GM19467 (cell line): ENCODE measurements around the gene LHPP.

Experiments
- ATAC-seq: cut with Tn5 transposase; IDR thresholded peaks from one replicate; pipeline ENCODE4 v1.9.1; 2021; ENCODE audit warnings: mild to moderate bottlenecking, moderate library complexity; ENCODE audit not compliant: unreplicated experiment

The LHPP gene

DNA sequence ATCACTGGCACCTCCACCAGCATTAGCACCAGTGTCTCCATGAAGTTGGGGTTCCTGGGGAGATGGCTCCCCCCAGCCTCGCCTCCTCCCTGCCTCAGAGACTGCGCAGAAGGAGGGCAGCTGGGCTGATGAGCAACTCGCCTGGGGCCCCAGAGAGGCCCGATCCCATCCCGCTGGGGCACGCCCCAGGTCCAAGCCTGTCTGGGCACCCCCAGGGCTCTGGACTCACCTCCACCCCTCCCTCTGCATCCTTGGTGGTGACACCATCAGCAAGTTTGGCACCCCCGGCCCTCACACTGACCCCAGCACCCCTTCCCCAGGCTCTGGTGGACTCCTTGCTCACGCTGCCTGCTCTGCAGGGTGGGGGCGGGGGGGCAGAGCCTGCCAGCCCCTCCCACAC, 89.5 kb downstream of the LHPP start:
- ATAC-seq: no peak

DNA sequence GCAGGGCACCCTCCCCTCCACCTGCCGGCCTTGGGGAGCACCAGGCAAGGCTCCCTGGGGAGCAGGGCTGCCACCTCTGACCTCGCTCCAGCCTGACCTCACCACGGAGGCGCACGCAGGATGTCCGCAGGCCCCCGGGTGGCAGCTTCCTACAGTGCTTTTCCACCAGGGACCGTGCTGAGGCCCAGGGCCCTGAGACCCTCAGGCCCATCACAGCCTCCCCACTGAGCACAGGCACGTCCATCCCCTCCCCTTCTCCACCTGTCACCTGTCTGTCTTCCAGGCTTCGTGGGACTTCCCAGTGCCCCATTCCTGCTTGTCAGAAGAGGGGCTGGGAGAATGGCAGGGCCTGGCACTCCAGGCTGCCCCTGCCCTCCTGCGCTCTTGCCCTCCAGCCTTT, 90.1 kb downstream of the LHPP start:
- no peak for ATAC-seq

DNA sequence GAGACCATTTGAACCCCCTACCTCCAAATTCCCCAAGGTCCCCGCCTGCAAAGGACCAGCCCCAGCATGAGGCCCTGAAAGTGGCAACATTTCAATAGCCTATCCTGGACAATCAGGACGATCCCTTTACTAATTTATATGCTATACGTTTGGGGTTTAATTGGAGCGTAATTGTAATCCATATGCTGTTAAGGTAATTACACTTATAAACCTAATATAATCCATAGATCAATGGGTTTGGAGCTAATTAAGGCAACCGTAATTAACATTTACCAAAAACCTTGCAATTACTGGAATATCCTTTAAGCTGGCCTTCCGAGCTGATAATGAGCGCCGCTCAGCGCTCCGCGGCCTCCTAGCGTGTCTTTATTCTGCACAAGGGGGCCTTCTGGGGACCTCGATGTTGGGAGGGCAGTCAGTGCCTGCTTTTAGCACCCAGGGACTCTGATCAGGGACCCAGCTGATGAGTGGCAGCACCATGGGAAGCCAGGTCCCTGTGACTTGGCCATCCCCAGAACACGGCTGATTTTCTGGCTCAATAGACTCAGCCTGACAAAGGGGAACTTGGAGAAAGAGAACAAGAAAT, 91.2 kb downstream of the LHPP start:
- ATAC-seq: no peak

DNA sequence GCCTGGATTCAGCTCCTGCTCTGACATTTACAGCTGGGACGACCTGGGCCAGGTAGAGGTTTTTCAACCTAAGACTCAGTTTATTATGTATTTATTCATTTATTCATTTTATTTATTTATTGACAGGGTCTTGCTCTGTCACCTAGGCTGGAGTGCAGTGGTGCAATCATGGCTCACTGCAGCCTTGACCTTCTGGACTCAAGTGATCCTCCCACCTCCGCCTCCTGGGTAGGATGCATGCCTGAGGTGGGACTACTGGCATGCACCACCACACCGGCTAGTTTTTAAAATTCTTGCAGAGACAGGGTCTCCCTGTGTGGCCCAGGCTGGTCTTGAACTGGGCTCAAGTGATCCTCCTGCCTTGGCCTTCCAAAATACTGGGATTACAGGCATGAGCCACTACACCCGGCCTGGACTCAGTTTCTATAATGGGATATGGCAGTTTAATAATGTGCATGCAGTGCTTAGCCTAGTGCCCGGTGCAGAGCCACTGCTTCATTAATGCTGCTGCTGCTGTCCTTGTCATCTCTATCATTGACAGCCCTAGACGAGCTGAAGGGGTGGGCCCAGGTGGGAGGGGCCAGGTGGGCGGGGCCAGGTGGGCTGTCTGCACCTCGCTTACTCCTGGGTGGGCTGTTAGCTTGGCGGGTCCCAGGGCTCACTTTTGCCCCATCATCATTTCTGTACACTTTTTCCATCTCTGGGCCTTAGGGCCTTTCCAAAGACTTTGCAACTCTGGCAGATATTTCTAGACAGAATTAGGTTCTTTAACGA, 92.6 kb downstream of the LHPP start:
- ATAC-seq: no peak

DNA sequence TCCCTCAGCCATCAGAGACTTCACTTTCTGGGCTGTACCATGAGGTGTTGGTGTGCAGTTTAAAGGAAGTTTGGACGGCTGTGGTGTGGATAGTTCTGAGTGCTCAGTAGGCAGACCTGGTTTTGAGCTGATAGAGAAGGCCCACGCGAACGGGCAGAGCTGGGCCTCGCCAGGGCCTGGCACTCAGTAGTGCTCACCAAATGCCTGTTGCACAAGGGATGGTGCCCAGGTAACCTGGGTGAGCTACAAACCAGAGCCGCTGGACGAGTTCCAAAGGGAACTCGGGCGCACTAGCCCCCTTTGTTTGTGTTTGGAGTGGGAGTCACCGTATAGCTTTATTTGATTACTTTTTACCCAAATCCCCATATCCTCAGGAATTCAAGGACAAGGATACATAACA, 95.5 kb downstream of the LHPP start:
- no peak for ATAC-seq

DNA sequence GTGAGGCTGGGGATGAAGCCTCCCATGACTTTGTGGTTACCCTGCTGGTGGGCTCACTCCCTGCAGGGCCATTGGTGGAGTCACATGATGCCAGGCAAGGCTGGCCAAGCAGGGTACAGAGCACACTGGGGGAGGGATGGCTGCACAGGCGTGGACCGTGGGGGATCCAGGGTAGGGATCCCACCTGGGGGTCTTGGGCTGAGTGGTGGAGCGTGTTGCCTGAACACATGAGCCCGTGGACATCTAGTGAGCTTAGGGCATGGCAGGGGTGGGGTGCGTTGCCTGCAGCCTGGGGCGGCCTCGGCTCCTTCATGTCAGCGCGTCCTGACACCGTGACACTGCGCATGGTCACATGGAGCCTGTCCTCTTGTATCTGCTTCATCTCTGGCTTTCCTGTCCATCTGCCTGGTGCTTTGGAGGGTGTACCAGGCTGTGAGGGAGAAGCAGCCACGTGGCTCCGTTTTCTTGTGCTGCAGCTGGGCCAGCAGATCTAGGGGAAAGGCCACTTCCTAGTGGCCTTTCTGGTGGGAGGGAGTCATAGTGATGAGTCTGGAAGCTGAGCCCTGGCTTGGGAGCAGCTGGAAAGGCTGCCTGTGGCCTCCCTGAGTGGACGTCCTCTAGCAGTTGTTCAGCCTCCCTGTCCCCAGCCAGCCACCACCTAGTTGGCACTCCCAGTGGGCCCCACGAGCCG, 96.2 kb downstream of the LHPP start:
- ATAC-seq: no peak

DNA sequence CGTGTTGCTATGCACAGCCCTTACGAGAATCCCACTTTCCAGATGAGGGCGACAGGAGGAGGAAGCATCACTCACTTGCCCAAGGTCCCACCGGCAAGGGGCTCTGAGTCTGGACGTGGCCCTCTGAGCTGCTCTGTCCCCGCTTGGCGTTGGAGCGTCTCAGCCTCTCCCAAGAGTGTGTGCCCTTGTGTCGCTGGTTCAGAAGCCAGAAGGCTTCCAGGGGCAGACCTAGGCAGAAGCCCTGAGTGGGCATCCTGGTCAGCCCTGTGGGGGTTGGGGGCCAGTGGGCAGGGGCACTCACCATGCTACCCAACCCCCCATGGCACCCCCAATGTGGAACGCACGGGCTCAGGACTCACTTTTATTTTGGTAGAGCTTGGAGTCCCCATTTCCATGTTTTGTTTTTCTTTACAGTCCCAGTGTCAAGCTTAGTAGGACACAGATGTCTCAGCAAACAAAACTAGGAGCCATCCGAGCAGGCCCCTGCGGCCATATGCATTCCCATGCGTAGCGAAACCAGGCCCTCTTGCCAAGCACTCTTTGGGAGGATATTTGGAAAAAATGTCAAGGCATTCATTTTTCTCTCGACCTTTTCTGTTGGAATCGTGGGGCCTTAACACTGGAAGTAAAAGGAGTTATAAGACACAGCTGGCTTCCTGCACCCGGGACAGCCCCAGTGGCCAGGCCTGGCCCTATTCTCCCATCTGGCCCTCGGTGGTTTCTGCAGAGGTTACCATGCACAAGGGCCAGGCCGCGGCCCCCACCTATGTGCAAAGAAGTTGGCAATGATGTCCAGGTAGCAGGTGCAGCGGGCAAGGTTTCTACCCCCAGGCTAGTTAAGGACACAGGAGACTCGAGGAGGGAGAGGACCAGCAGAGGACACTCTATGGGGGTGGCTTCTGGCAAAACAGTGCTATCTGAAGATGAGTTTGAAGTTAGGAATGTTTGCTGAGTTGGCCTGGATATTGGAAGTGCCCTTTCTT, 97.0 kb downstream of the LHPP start:
- ATAC-seq: no peak

DNA sequence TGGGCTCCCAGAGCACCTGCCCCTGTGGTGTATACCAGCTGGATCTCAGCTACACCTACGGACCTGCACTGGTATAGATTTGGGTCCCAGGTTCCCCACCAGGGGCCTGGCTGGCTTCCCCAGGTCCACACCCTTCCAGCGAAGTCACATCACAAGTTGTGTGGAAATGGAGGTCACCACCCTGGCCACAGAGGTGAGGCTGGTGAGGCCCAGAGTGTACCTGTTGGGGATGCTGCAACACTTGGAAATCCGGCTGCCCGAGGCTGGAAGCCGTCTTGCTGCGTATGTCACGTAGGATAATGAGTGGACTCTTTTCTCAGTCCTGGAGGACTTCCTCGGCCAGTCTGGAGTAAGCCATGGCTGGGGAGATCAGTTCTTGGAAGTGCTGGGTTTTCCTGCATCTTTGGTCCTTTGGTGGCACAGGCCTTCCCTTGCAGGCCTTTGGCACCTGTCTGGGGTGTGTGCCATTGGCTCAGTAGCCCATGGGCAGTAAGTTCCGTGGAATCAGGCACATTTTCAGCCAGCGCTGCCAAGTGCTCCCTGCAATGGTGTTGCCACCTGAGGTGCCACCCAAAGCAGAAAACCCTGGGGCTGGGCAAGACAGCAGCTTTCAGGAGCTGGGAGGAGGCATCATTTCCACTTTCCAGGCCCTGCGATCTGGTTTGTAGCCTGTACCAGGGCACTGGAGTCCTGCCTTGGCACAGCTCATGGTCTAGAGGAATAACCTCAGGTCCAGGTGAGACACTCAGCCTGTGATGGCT, 97.9 kb downstream of the LHPP start:
- ATAC-seq: no peak

DNA sequence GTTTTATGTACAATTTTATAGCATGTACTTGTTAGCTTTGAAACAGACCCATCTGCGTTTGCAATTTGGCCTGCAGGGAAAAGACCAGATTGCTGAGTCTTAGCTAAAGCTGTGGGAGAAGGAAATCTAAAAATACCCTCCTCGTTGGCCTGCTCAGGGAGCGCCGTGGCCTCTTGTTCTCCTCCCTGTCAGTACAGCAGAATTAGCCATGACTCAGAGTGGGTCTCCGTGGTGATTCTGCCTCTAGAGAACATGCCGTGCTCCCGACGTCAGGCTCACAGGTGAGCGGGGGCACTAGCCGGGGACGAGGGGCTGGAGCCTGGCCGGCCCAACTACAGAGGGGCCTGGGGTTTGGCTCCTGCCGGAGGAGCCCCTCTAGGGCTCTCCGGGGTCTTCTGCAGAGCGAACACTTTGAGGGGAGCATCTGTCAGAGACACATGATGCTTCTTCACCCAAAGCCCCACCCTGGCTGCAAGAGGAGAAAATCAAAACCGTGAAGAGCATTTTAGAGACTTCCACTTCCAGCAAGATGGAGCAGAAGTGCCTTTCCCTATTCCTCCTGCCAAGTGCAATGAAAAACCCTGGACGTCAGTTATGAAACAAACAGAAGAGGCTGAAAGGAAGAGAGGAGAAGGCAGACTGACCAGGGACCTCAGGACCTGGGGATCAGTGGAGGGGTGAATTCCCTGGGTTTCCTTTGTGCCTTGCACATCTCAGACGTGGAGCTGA, 98.9 kb downstream of the LHPP start:
- ATAC-seq: no peak

DNA sequence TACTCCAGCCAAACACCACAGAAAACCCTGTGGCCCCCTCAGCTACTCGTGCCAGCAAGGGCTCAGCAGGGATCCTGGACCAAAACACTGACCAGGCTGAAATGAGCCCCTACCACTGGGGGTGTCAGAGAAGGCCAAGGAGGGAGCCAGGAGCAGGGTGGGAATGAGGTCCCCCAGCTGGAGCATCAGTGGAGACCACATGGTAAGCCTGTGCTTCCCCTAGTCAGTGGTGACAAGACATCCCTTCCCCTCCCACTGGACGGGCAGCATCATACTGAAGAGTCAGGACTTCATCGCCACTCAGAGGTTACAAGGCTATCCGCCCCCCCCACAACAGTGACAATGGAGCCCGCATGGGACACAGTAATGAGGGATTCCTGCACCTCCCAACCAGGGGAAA, 99.6 kb downstream of the LHPP start:
- ATAC-seq: no peak

DNA sequence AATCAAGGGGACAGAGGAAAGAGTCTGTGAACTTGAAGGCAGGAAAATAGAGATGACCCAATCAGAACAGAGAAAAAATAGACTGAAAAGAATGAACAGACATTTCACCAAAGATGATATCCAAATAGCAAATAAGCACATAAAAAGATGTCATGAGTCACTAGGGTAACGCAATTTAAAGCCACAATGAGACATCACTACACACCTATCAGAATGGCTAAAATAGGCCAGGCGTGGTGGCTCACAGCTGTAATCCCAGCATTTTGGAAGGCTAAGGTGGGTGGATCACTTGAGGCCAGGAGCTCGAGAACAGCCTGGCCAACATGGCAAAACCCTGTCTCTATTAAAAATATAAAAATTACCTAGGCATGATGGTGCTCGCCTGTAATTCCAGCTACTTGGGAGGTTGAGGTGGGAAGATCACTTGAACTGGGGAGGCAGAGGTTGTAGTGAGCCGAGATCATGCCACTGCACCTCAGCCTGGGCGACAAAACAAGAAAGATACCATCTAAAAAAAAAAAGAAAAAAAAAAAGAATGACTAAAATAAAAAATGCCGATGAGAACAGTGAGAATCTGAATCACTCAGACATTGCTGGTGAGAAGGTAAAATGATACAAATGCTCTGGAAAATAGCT, 100.9 kb downstream of the LHPP start:
- no peak for ATAC-seq

DNA sequence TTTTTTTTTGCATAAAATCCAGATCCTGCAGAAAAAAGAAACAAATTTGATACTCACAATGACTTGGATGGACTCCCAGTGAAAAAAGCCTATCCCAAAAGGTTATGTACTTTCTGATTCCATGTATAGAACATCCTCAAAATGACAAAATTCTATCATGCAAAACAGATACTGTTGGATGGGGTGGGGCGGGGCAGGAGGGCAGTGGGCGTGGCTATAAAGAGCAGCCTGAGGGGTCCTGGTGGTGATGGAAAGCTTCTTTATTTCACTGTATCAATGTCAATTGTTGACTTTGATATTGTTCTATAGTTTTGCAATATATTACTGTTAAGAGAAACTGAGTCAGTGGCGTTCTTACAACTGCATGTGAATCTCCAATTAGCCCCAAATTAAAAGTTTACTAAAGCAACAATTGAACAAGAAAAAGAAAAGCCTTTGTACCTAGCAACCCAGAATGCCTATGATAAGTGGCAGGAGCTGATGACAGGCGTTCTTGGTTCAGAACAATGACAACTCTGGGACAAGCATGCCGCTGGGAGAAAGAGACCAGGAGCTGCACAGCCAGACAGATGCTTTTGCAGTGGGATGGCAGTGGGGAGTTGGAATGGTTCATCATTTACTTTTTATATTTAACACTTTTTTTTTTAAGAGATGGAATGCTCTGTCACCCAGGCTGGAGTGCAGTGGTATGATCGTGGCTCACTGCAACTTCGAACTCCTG, 101.9 kb downstream of the LHPP start:
- ATAC-seq: no peak

DNA sequence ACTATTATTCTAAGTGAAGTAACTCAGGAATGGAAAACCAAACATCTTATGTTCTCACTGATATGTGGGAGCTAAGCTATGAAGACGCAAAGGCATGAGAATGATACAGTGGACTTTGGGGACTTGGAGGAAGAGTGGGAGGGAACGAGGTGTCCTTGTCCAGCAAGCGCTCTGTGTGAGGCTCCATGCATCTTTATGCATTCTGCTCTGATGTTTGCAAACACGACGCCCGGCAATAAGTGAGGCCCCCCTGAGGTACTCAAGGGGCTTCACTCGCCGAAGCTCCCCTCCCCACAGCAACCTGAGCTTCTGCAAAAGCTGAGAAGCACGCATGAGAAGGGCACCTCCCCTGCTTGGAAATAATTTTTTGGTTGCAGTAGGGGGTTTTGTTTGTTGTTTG, 103.3 kb downstream of the LHPP start:
- ATAC-seq: no peak

DNA sequence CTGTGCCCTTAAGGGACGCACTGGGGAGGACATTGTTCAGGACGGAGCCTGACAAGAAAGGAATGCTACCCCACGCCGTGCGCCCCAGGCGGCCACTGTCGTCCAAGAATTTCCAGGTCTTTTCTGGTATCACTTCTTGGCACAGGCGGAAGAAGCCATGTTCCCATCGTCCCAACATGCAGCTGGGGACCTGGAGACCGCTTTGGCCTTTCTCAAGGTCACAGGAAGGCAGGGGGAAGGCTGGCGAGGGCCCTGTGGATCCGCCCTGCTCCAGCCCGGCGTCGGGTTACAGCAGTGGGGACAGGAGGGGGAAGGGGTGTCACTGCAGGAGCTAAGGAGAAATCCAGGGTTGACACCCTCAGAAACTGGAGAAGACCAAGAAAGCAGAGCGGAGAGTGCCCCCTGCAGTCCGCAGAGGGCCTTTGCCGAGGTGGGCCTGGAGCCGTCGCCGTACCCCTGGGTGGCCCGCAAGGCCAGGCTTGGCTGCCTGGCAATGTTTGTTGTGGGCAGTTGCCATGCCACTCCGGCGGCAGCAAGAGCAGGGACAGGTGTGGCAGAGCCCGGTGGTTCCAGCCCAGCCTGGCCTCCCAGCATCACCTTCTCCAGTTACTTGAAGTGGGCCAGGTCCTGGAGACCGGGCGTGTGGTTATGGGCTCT, 104.1 kb downstream of the LHPP start:
- no peak for ATAC-seq

DNA sequence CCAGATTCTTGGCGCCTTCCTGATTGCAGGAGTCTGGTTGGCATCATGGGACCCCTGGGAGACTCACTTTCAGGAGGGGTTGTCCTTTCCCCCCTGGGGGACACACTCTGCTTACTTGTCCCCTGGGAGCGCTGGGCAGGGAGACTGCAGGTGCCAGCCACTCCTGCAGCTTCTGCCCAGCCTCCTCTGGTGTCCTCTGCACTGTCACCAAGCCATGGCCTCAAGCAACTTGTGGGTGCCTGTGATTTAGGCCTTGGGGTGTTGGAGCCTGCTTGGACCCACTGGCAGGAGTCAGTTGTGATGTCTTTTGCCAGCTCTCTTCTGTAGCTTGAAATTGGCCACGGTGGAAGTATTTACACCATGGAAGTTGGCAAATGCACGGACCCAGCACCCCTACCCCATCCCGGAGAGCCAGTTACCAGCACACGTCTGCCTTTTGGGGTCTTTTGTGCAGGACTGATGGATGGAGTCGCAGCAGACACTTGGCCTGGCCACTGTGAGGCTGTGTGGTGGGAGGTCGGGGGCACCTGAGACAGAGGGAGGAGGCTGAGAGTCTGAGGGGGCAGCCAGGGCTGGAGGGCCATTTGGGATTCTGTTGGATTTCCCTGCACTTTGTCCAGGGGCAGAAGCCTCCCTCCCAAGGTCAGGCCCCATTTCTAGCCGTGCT, 104.7 kb downstream of the LHPP start:
- no peak for ATAC-seq

DNA sequence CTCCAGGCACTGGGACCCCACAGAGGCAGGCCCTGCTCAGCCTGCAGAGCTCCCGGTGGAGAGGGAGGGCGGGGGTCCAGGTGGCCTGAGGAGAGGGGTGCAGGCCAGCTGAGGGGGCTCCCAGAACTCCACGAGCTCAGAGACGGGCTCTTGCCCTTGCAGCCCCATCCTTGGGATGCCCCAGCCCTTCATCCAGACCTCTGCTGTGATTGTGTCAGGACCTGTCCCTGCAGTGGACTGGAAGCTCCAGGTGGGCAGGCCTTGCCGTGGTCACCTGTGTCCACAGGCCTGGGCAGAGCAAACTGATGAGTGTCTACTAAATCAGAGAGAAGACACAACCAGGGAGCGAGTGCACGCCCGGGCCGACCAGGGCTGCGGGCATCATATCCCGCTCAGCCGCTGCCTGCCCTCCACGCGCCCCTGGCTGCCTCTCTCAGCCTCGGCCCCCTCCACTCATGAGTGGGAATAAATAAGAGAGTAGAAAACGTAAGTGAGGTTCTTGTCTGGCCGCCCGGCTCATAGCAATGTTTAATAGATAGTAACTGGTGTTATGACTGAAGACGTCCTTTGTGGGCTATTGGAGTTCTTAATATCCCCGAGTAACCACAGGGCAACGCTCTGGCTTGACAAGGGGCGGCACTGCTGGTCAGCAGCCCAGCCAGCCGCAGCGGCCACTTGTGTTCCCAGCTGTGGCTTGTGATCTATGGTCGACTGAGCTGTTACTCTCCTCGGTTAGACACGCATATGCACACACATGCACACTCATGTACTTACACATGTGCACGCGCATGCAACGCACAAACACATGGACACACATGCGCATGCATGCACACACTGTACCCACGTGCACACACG, 105.6 kb downstream of the LHPP start:
- no peak for ATAC-seq

DNA sequence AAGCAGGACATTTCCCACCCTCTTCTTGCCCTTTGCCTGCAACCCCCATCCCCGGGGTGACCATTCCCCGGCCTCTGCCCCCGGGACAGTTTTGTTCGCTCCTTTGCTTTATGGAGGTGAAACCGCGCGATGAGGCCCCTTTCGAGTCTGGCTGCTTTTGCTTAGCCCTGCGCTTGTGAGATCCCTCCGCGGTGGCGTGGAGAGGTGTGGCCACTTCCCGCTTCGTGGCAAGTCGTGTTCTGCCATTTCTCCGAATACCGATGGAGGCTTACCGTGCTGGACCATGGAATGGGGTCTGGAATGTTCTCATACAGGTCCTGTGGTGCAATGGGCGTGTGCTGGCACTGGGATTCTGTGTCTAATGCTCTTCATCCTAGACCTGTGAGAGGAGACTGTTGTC, 106.7 kb downstream of the LHPP start:
- no peak for ATAC-seq
